Chondrocyte (in vitro differentiated cells): Measurements from ENCODE around the gene PAPOLB. TPM values are rescaled to one million over a fixed set of nuclear protein-coding genes. Genes with fewer than 3 reads are reported as not detected.
A peak's percentile ranks its signal among the peaks of the same experiment; 100 is the strongest.

Source experiments
- DNase-seq: peaks from one replicate; pipeline ENCODE4 v3.0.0; 2021; ENCODE audit warnings: mixed read lengths, low spot score
- H3K27ac Mint-ChIP-seq: one replicate; pipeline ENCODE4 v1.8.0; 2021; ENCODE audit warnings: mild to moderate bottlenecking, moderate library complexity, mixed read lengths; ENCODE audit not compliant: unreplicated experiment
- H3K27me3 Mint-ChIP-seq: 2 replicates; pipeline ENCODE4 v1.8.0; 2021; ENCODE audit warnings: low read depth, mixed read lengths
- H3K36me3 Mint-ChIP-seq: 2 replicates; pipeline ENCODE4 v1.8.0; 2021; ENCODE audit warnings: low read depth, mixed read lengths
- H3K4me1 Mint-ChIP-seq: 2 replicates; pipeline ENCODE4 v1.8.0; 2021; ENCODE audit warnings: low read depth, mild to moderate bottlenecking, mixed read lengths
- H3K4me3 Mint-ChIP-seq: one replicate; pipeline ENCODE4 v1.8.0; 2021; ENCODE audit warnings: mild to moderate bottlenecking, moderate library complexity, mixed read lengths; ENCODE audit not compliant: unreplicated experiment
- H3K9me3 Mint-ChIP-seq: 2 replicates; pipeline ENCODE4 v1.8.0; 2021; ENCODE audit warnings: low read depth, mixed read lengths
- total RNA-seq: library from RNA; stranded (reverse); gene quantifications from 3 replicates; pipeline ENCODE4 v1.2.1, GENCODE V29; 2021
- TF ChIP-seq, protein P1 (sequence below): fragments of 200-600 bp; sonication (generic); IDR thresholded peaks from 2 replicates; pipeline ENCODE4 v1.5.0; 2021; ENCODE audit warnings: antibody characterized with exemption, mild to moderate bottlenecking, moderate library complexity

The PAPOLB gene
- total RNA-seq, 1 donor from 2014 or later, result 0.05 TPM

DNA sequence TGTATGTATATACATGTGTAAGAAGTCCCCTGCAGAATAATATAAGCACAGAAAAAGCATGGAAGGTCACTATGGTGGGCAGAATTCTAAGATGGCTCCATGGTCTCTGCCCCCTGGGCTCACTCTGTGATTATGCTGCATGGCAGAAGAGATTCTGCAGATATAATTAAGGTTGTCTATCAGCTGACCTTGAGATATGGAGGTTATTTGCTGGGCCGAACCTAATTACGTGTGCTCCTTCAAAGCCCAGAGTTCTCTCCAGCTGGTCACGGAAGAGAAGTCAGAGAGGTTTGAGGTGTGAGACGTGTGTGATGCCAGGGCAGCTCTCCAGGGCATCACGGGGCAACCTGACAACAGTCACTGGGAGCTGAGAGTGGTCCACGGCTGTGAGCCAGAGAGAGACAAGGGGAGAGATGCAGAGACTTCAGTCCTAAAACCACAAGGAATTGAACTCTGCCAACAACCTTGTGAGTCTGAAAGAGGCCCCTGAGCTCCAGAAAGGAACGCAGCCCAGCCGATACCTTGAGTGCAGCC lies 11.5 kb downstream of the PAPOLB start:
- DNase-seq, result no peak
- Mint-ChIP-seq H3K27me3 (peaks cover 3% of the 10 kb centered on the region), H3K9me3 (peaks cover 11% of the 10 kb centered on the region), H3K4me3 (no peak overlapping the region), H3K27ac (no peak overlapping the region), H3K36me3 (no peaks in the 10 kb centered on the region), H3K4me1 (peaks cover 11% of the 10 kb centered on the region)
- TF ChIP-seq, protein P1, sequence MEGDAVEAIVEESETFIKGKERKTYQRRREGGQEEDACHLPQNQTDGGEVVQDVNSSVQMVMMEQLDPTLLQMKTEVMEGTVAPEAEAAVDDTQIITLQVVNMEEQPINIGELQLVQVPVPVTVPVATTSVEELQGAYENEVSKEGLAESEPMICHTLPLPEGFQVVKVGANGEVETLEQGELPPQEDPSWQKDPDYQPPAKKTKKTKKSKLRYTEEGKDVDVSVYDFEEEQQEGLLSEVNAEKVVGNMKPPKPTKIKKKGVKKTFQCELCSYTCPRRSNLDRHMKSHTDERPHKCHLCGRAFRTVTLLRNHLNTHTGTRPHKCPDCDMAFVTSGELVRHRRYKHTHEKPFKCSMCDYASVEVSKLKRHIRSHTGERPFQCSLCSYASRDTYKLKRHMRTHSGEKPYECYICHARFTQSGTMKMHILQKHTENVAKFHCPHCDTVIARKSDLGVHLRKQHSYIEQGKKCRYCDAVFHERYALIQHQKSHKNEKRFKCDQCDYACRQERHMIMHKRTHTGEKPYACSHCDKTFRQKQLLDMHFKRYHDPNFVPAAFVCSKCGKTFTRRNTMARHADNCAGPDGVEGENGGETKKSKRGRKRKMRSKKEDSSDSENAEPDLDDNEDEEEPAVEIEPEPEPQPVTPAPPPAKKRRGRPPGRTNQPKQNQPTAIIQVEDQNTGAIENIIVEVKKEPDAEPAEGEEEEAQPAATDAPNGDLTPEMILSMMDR, result no peak

DNA sequence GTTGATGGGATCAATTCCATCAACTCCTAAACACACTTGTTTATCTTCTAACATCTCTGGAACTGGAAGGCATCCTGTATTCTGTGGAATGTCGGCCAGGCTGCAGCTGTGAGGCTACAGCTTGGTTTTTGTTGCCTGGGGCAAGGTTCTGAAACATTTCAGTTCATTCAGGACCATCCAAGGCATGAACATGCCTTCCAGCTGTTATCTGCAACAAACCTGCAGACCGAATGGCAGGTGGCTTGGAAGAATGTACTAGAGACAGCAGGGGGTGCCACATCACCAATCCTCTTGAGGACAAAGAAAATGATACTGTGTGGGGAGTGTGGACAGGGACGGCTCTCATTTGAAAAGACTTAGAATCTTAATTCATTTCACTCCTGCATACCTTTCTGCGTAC lies 12.4 kb downstream of the PAPOLB start:
- Mint-ChIP-seq H3K4me1 (peaks cover 11% of the 10 kb centered on the region), H3K27me3 (peaks cover 5% of the 10 kb centered on the region), H3K27ac (no peak overlapping the region), H3K4me3 (no peak overlapping the region), H3K9me3 (peaks cover 11% of the 10 kb centered on the region), H3K36me3 (no peaks in the 10 kb centered on the region)
- DNase-seq, result no peak
- TF ChIP-seq, protein P1, result peak; percentile 67

DNA sequence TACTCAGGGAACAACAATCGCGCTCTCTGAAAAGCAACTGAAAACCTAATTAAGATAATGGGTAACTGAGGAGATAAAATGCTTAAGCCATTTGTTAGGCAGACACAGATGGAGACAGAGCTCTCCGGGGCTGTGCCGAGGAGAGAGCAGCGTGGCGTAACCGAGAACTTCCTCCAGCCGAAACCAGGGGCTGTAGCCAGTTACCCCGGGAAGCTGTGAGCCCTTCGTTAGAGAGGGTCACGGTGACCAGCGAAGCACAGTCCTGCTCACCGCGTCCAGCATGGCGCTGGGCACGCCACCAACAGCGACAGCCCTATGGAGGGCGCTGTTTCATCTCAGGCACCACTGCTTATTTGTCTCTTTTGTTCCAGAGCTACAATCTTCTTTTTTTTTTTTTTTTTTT lies 16.1 kb downstream of the PAPOLB start:
- TF ChIP-seq, protein P1, result peak; percentile 21
- DNase-seq, result peak; percentile 55
- Mint-ChIP-seq H3K9me3 (no peaks in the 10 kb centered on the region), H3K4me1 (peaks cover 7% of the 10 kb centered on the region), H3K27me3 (peaks cover 5% of the 10 kb centered on the region), H3K4me3 (no peak overlapping the region), H3K36me3 (no peaks in the 10 kb centered on the region), H3K27ac (no peak overlapping the region)

DNA sequence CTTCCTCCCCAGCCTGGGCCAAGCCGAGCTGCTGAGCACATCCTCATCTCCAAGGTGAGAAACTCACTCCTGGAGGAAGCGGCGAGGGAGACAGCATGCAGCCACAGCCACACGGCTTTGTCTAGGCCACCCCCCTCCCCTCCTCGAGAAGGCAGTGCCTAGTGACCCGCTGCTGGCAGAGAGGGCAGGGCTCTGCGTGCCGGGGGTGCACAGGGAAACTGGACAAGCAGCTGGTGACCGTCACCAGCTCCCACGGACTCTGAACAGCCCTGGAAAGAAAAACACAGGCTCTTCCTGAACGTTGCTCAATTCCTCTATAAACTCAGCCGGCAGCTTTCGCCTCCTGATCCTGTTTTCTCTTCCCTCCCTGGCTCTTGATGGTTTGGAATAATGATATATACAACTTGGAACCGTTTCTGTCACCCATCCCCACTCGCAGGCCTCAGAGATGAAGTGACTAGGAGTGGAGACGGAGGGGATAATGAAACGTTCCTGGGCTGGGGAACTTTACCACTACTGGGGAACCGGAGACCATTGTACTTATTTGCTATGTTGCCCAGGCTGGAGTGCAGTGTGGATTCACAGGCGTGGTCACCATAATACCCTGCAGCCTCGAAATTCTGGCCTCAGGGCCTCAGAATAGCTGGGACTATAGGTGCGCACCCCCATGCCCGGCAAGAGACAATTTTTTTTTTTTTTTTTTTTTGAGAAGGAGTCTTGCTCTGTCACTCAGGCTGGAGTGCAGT lies 19.3 kb downstream of the PAPOLB start:
- Mint-ChIP-seq H3K4me3 (no peak overlapping the region), H3K27ac (peak overlapping the region; percentile 76), H3K9me3 (no peaks in the 10 kb centered on the region), H3K4me1 (peaks cover 6% of the 10 kb centered on the region), H3K36me3 (no peaks in the 10 kb centered on the region), H3K27me3 (peaks cover 6% of the 10 kb centered on the region)
- DNase-seq, result peak; percentile 79
- TF ChIP-seq, protein P1, result no peak

DNA sequence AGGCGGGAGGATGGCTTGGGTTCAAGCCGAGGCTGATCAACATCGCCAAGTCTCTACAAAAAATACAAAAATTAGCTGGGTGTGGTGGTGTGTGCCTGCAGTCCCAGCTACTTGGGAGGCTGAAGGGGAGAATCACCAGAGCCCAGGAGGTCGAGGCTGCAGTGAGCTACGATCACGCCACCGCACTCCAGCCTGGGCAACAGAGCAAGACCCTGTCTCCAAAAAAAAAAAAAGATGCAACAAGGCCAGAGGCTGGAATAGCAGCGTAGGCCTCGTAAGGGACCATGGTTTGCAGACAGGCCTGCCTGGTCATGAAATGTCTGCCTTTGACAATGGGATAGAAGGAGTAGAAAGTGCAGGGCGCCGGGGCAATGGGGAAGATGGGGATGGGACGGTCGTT lies 20.0 kb downstream of the PAPOLB start:
- H3K9me3 Mint-ChIP-seq, result no peaks in the 10 kb centered on the region
- no peak for DNase-seq
- H3K27ac Mint-ChIP-seq, result no peak overlapping the region
- TF ChIP-seq, protein P1, result no peak
- peaks cover 7% of the 10 kb centered on the region for H3K27me3 Mint-ChIP-seq
- no peak overlapping the region for H3K4me3 Mint-ChIP-seq
- H3K36me3 Mint-ChIP-seq, result no peaks in the 10 kb centered on the region
- peaks cover 9% of the 10 kb centered on the region for H3K4me1 Mint-ChIP-seq
